OCI-LY3 (cell line): ENCODE results near the gene TRMU.

Experiments used
- H2AFZ ChIP-seq: fragments of 200-600, 300-600 bp; shearing (Covaris generic); 2 replicates; pipeline ENCODE4 v1.6.0; 2014; ENCODE audit warnings: antibody characterized with exemption, low read depth, low read length
- H3K27ac ChIP-seq: fragments of 200-600, 300-600 bp; sonication (generic); 2 replicates; pipeline ENCODE4 v1.5.1; 2014; ENCODE audit warnings: mild to moderate bottlenecking, low read length, moderate library complexity, mixed read lengths
- H3K27me3 ChIP-seq: fragments of 200-600, 300-600 bp; sonication (generic); 2 replicates; pipeline ENCODE4 v1.6.1; 2014; ENCODE audit warnings: low read depth, low read length, mixed read lengths
- H3K36me3 ChIP-seq: fragments of 200-600, 300-600 bp; sonication (generic); replicated peaks from 2 replicates; pipeline ENCODE3; 2014; ENCODE audit warnings: low read depth, low read length, mixed read lengths
- H3K4me1 ChIP-seq: fragments of 300-600, 200-600 bp; sonication (generic); 2 replicates; pipeline ENCODE4 v1.6.1; 2014; ENCODE audit warnings: low read length, mixed read lengths
- H3K4me2 ChIP-seq: fragments of 200-600, 300-600 bp; sonication (generic); 2 replicates; pipeline ENCODE4 v1.6.1; 2014; ENCODE audit warnings: low read length, mixed read lengths
- H3K4me3 ChIP-seq: fragments of 300-600, 200-600 bp; sonication (generic); 2 replicates; pipeline ENCODE4 v1.5.1; 2014; ENCODE audit warnings: antibody characterized with exemption, mild to moderate bottlenecking, low read length, moderate library complexity
- H3K79me2 ChIP-seq: fragments of 300-600, 200-600 bp; shearing (Covaris generic); 2 replicates; pipeline ENCODE4 v1.6.1; 2014; ENCODE audit warnings: mild to moderate bottlenecking, low read length, mixed read lengths
- H3K9ac ChIP-seq: fragments of 300-600, 200-600 bp; shearing (Covaris generic); 2 replicates; pipeline ENCODE4 v1.6.0; 2014; ENCODE audit warnings: mild to moderate bottlenecking, low read length, moderate library complexity
- H3K9me3 ChIP-seq: fragments of 200-600, 300-600 bp; shearing (Covaris generic); 2 replicates; pipeline ENCODE4 v1.6.1; 2014; ENCODE audit warnings: low read length, mixed read lengths; ENCODE audit not compliant: insufficient read depth
- H4K20me1 ChIP-seq: fragments of 200-600, 300-600 bp; sonication (generic); 2 replicates; pipeline ENCODE4 v1.6.1; 2016; ENCODE audit warnings: low read length, mixed read lengths; ENCODE audit not compliant: insufficient read depth
- EZH2phosphoT487 ChIP-seq: fragments of 200-600 bp; shearing (Covaris generic); IDR thresholded peaks from 2 replicates; pipeline ENCODE4 v1.6.1; 2018; ENCODE audit warnings: antibody characterized with exemption, mixed run types, low read depth
- TF ChIP-seq, protein P1 (sequence below): fragments of 200-600, 300-600 bp; sonication (generic); IDR thresholded peaks from 2 replicates; pipeline ENCODE4 v1.5.1; 2014; ENCODE audit warnings: antibody characterized with exemption, low read length, low read depth

TRMU gene

DNA sequence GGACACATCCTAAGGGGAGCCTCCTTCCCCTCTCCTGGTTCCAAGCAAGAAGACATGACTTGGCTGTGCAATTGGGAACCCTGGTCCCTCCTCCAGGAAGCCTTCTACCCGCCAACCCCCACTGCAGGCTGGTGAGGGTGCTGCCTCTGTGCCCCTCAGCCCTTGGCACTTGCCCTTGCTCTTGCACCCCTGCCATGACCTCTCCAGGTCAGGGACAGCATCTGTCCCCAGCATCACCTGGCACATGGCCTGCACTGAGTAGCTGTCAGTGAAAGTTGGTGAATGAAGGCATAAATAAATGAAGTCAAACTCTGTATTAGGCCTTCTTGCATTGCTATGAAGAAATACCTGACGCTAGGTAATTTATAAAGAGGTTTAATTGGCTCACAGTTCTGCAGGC lies 40.7 kb upstream of the TRMU start:
- Histone ChIP-seq H3K79me2 (peaks cover 33% of the 10 kb centered on the region), H4K20me1 (no peaks in the 10 kb centered on the region), H3K9ac (no peak overlapping the region), H3K27me3 (no peaks in the 10 kb centered on the region), H3K4me1 (peaks cover 16% of the 10 kb centered on the region), H3K4me3 (no peak overlapping the region), H3K36me3 (peaks cover 17% of the 10 kb centered on the region), H3K27ac (no peak overlapping the region), H2AFZ (no peak overlapping the region), H3K9me3 (no peaks in the 10 kb centered on the region), H3K4me2 (peak overlapping the region; percentile 96; the same call in 1 of the 2 replicates)
- TF ChIP-seq EZH2phosphoT487, result no peak
- TF ChIP-seq, protein P1, sequence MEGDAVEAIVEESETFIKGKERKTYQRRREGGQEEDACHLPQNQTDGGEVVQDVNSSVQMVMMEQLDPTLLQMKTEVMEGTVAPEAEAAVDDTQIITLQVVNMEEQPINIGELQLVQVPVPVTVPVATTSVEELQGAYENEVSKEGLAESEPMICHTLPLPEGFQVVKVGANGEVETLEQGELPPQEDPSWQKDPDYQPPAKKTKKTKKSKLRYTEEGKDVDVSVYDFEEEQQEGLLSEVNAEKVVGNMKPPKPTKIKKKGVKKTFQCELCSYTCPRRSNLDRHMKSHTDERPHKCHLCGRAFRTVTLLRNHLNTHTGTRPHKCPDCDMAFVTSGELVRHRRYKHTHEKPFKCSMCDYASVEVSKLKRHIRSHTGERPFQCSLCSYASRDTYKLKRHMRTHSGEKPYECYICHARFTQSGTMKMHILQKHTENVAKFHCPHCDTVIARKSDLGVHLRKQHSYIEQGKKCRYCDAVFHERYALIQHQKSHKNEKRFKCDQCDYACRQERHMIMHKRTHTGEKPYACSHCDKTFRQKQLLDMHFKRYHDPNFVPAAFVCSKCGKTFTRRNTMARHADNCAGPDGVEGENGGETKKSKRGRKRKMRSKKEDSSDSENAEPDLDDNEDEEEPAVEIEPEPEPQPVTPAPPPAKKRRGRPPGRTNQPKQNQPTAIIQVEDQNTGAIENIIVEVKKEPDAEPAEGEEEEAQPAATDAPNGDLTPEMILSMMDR, result no peak

DNA sequence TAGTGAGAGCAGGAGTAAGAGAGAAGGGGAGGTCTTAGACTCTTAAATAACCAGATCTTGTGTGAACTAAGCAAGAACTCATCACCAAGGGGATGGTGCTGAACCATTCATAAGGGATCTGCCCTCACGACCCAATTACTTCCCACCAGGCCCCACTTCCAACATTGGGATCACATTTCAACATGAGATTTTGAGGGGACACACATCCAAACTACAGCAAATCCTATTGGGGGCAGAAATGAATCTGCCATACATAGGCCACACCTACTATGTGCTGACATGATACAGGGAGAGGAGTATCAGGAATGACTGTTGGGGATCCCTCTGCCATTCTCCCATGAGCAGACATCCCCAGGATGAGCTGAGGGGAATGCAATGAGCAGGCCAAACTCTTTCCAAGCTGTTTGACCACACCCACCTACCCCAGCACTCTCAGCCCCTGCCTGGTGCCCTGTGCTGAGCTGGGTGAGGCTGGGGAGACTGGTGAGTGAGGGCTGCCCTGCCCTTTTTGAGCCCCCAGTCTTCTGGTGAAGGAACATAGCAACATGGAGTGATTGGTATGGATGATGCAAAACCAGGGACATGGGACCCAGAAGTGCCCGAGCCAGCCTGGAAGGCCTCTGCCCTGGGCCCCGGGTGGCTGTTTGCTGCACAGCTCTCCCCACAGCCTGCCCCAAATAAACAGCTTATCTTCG lies 40.1 kb upstream of the TRMU start:
- Histone ChIP-seq H3K27me3 (no peaks in the 10 kb centered on the region), H3K4me1 (peaks cover 16% of the 10 kb centered on the region), H3K4me2 (peak overlapping the region; percentile 96), H3K9ac (peak overlapping the region; percentile 85), H4K20me1 (no peaks in the 10 kb centered on the region), H3K27ac (peak overlapping the region; percentile 72), H3K4me3 (peak overlapping the region; percentile 95), H3K79me2 (peaks cover 37% of the 10 kb centered on the region), H2AFZ (peak overlapping the region; percentile 28; the same call in 1 of the 2 replicates), H3K36me3 (peaks cover 20% of the 10 kb centered on the region), H3K9me3 (no peaks in the 10 kb centered on the region)
- TF ChIP-seq EZH2phosphoT487, result no peak
- TF ChIP-seq, protein P1, result no peak

DNA sequence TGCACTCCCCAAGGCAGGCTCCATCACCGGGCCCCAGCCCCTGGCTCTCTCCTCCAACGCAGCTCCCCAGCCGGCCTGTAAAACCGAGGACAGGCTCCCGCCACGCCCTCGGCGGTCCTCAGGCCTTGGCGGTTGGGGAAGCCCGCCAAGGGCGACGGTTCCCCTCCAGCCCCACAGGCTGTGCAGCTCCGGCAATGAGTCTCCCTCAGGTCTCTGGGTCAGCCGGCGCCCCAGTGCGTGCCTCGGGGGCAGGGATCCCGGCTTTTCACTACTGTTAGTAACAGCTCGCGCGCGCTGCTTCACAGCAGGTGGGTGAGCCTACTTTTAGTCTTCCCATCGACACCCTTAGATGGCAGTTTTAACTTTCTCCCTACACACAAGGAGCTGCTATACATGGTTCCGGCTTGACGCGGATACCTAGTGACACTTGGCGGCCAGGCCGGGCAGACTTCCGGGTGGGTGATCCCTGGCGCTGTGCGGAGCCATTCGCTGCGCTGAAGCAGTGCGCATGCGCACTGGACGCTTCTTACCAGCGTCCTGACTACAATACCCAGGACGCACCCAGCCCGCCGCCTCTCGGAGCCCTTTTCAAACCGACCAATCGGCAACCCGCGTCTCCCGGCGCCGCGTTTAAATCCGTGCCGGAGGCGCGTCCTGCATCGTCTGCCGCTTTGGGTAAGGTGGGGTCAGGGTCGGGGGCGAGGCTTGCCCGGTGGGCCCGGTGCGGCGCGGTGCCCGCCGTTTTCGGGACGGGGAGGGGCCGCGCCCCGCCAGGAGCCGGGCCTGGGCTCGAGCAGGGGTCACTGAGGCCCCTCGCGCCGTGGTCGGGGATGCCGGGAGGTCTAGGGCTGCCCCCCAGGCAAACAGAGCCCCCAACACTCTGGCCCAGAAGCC lies 39.0 kb upstream of the TRMU start, which contains the start of gene GTSE1:
Gene GTSE1, plus strand, starts transcription at position 614 of the 894 bp plus-strand sequence. CDS start 531 bp downstream, outside the sequence.
- Histone ChIP-seq H2AFZ (peak within 1 kb of the TSS; percentile 28; the same call in 1 of the 2 replicates), H3K9me3 (no peaks in the 10 kb centered on the region), H3K4me2 (peak within 1 kb of the TSS; percentile 96), H3K27ac (peak within 1 kb of the TSS; percentile 72), H3K36me3 (peaks cover 28% of the 10 kb centered on the region), H3K79me2 (peaks cover 45% of the 10 kb centered on the region), H3K4me1 (peaks cover 16% of the 10 kb centered on the region), H3K9ac (peak within 1 kb of the TSS; percentile 85), H4K20me1 (no peaks in the 10 kb centered on the region), H3K27me3 (no peaks in the 10 kb centered on the region), H3K4me3 (peak within 1 kb of the TSS; percentile 95)
- TF ChIP-seq, protein P1, result peak; percentile 53
- no peak for TF ChIP-seq EZH2phosphoT487
